H1 (cell line): ENCODE results near the gene ILF2. TPM values are rescaled to one million over a fixed set of nuclear protein-coding genes. Genes with fewer than 3 reads are reported as not detected.

ENCODE experiments used
- CTCF ChIA-PET: fragments of 300-600 bp; sonication (Branson Sonifier 250); formaldehyde crosslinking; loops from one replicate; lab custom pipeline; 2021; ENCODE audit not compliant: partially characterized antibody; lab: Charles Lee
- POLR2A ChIA-PET: fragments of 300-600 bp; sonication (Branson Sonifier 250); formaldehyde crosslinking; loops from one replicate; lab custom pipeline; 2021; ENCODE audit warnings: inconsistent platforms; ENCODE audit not compliant: partially characterized antibody; lab: Charles Lee
- DNase-seq, 2 experiments: peaks; one replicate each; pipeline versions ENCODE4 v3.0.0 to v3.0.0-alpha.2; 2010 to 2022; ENCODE audit warnings: low spot score in 2 of 2, low read depth in 1 of 2, mixed read lengths in 1 of 2
- FAIRE-seq: peaks from 2 replicates; lab custom pipeline; 2011; peaks lifted over from hg19 to GRCh38; lab: Jason Lieb, UNC
- H2AFZ ChIP-seq: 2 replicates; pipeline ENCODE4 v1.8.1; 2012; ENCODE audit warnings: low read length, inconsistent platforms
- H2AK5ac ChIP-seq: 2 replicates; pipeline ENCODE4 v1.6.1; 2013; ENCODE audit warnings: low read depth, low read length
- H2BK120ac ChIP-seq: replicated peaks from 2 replicates; pipeline ENCODE3; 2013; ENCODE audit warnings: low read depth, low read length, inconsistent platforms
- H2BK12ac ChIP-seq: 2 replicates; pipeline ENCODE4 v1.6.1; 2013; ENCODE audit warnings: low read depth, low read length
- H2BK15ac ChIP-seq: 2 replicates; pipeline ENCODE4 v1.6.1; 2013; ENCODE audit warnings: low read length
- H2BK20ac ChIP-seq: 2 replicates; pipeline ENCODE4 v1.6.1; 2013; ENCODE audit warnings: low read length
- H2BK5ac ChIP-seq: 2 replicates; pipeline ENCODE4 v1.6.1; 2013; ENCODE audit warnings: low read depth, low read length
- H3K14ac ChIP-seq: 2 replicates; pipeline ENCODE4 v1.6.1; 2013; ENCODE audit warnings: inconsistent platforms; ENCODE audit not compliant: insufficient read length
- H3K18ac ChIP-seq: 2 replicates; pipeline ENCODE4 v1.6.1; 2013; ENCODE audit warnings: low read length; ENCODE audit errors: extremely low read depth
- H3K23ac ChIP-seq: 2 replicates; pipeline ENCODE4 v1.6.1; 2013; ENCODE audit warnings: inconsistent platforms; ENCODE audit not compliant: insufficient read length
- H3K23me2 ChIP-seq: 2 replicates; pipeline ENCODE4 v1.6.1; 2013; ENCODE audit warnings: low read depth, low read length
- H3K27ac ChIP-seq: 2 replicates; pipeline ENCODE4 v1.6.1; 2011; ENCODE audit warnings: low read depth, low read length, inconsistent platforms
- H3K27me3 ChIP-seq, 4 experiments: replicated peaks in 1 of 4; 1 replicate in 1 of 4; 2 replicates in 3 of 4; pipeline versions ENCODE4 v1.6.1 to v1.8.1; 2011 to 2013; ENCODE audit warnings: low read length in 3 of 4, mild to moderate bottlenecking in 3 of 4, inconsistent platforms in 2 of 4, mixed read lengths in 2 of 4, moderate library complexity in 1 of 4; ENCODE audit not compliant: control insufficient read depth in 3 of 4, insufficient read depth in 3 of 4; ENCODE audit errors: extremely low read depth in 1 of 4
- H3K36me3 ChIP-seq, 4 experiments: 2 replicates each; pipeline versions ENCODE4 v1.6.1 to v1.8.1; 2011 to 2013; ENCODE audit warnings: mild to moderate bottlenecking in 4 of 4, low read length in 3 of 4, moderate library complexity in 2 of 4, control low read depth in 1 of 4, inconsistent platforms in 1 of 4; ENCODE audit not compliant: insufficient read depth in 4 of 4, control insufficient read depth in 2 of 4
- H3K4ac ChIP-seq: replicated peaks from 2 replicates; pipeline ENCODE3; 2013; ENCODE audit warnings: low read length, low read depth, mixed read lengths, inconsistent platforms; ENCODE audit not compliant: insufficient read length
- H3K4me1 ChIP-seq, 4 experiments: replicated peaks in 1 of 4; 1 replicate in 1 of 4; 2 replicates in 3 of 4; pipeline versions ENCODE4 v1.6.1 to v1.8.1; 2011 to 2013; ENCODE audit warnings: low read length in 3 of 4, inconsistent platforms in 2 of 4, mixed read lengths in 1 of 4; ENCODE audit not compliant: insufficient read depth in 4 of 4, control insufficient read depth in 3 of 4
- H3K4me2 ChIP-seq, 2 experiments: 2 replicates each; pipeline versions ENCODE4 v1.6.1 to v1.8.1; 2011 to 2013; ENCODE audit warnings: low read depth in 2 of 2, low read length in 2 of 2, control low read depth in 1 of 2, inconsistent platforms in 1 of 2, mild to moderate bottlenecking in 1 of 2; ENCODE audit not compliant: insufficient read depth in 1 of 2
- H3K4me3 ChIP-seq, 4 experiments: fragments of 200-600, 300-600 bp in 1 of 4; sonication (generic), shearing (Covaris generic), sonication (Bioruptor Twin) in 1 of 4; 2 replicates each; pipeline versions ENCODE4 v1.5.1 to v1.8.1; 2011 to 2016; ENCODE audit warnings: low read length in 4 of 4, low read depth in 3 of 4, control low read depth in 2 of 4, inconsistent platforms in 2 of 4, mild to moderate bottlenecking in 2 of 4, mixed read lengths in 1 of 4, moderate library complexity in 1 of 4; ENCODE audit not compliant: insufficient read depth in 2 of 4; ENCODE audit errors: extremely low read depth in 1 of 4
- H3K56ac ChIP-seq: replicated peaks from 2 replicates; pipeline ENCODE3; 2013; ENCODE audit warnings: low read depth, mild to moderate bottlenecking, mixed read lengths, low read length, inconsistent platforms; ENCODE audit not compliant: insufficient read length
- H3K79me1 ChIP-seq: 2 replicates; pipeline ENCODE4 v1.6.1; 2013; ENCODE audit warnings: low read depth, low read length, control low read depth
- H3K79me2 ChIP-seq, 2 experiments: 2 replicates each; pipeline versions ENCODE4 v1.6.1 to v1.8.1; 2012 to 2013; ENCODE audit warnings: low read length in 2 of 2, mild to moderate bottlenecking in 2 of 2, inconsistent platforms in 1 of 2; ENCODE audit not compliant: insufficient read depth in 2 of 2, control insufficient read depth in 1 of 2
- H3K9ac ChIP-seq, 4 experiments: replicated peaks in 1 of 4; 1 replicate in 1 of 4; 2 replicates in 3 of 4; pipeline versions ENCODE4 v1.6.1 to v1.8.1; 2011 to 2013; ENCODE audit warnings: low read depth in 3 of 4, low read length in 3 of 4, control low read depth in 2 of 4, mild to moderate bottlenecking in 2 of 4, moderate library complexity in 2 of 4, inconsistent platforms in 1 of 4; ENCODE audit errors: extremely low read depth in 1 of 4
- H3K9me3 ChIP-seq, 2 experiments: 2 replicates each; pipeline versions ENCODE4 v1.6.1 to v1.8.1; 2012 to 2013; ENCODE audit warnings: mild to moderate bottlenecking in 2 of 2, moderate library complexity in 2 of 2, control low read depth in 1 of 2, inconsistent platforms in 1 of 2, low read depth in 1 of 2, low read length in 1 of 2, mixed read lengths in 1 of 2; ENCODE audit not compliant: insufficient read depth in 2 of 2
- H4K20me1 ChIP-seq, 2 experiments: replicated peaks in 1 of 2; 2 replicates each; pipeline versions ENCODE3 to v1.8.1; 2011 to 2013; ENCODE audit warnings: inconsistent platforms in 2 of 2, low read length in 2 of 2, mild to moderate bottlenecking in 1 of 2; ENCODE audit not compliant: insufficient read depth in 2 of 2, control insufficient read depth in 1 of 2
- H4K5ac ChIP-seq: 2 replicates; pipeline ENCODE4 v1.6.1; 2013; ENCODE audit warnings: low read length, low read depth, mixed read lengths, inconsistent platforms; ENCODE audit not compliant: insufficient read length
- H4K8ac ChIP-seq: 2 replicates; pipeline ENCODE4 v1.8.0; 2013; ENCODE audit warnings: mild to moderate bottlenecking, moderate library complexity, low read length, inconsistent platforms; ENCODE audit not compliant: insufficient read depth; ENCODE audit errors: extremely low read depth
- H4K91ac ChIP-seq: replicated peaks from 2 replicates; pipeline ENCODE3; 2013; ENCODE audit warnings: low read length, mixed read lengths, inconsistent platforms; ENCODE audit not compliant: insufficient read length
- SIN3A ChIP-seq, 2 experiments: IDR thresholded peaks in 1 of 2; conservative IDR thresholded peaks in 1 of 2; 2 replicates each; pipeline ENCODE4 v1.6.1; 2011 to 2012; ENCODE audit warnings: low read length in 2 of 2, improper control_type of control experiment in 1 of 2, low read depth in 1 of 2, mild to moderate bottlenecking in 1 of 2
- USF2 ChIP-seq: IDR thresholded peaks from 2 replicates; pipeline ENCODE4 v1.6.1; 2011; ENCODE audit warnings: low read length, improper control_type of control experiment
- WGBS, 2 experiments: shearing (Covaris generic) in 1 of 2; methylation state at CpG; one replicate each; pipeline versions ENCODE4 v1.1.6 to v1.1.7; 2013 to 2015; ENCODE audit warnings: low lambda C conversion rate in 2 of 2, mixed read lengths in 2 of 2, inconsistent platforms in 1 of 2, low coverage in 1 of 2, missing lambda C conversion rate in 1 of 2; ENCODE audit not compliant: insufficient replicate concordance in 2 of 2, insufficient coverage in 1 of 2, insufficient read length in 1 of 2; ENCODE audit errors: extremely low coverage in 1 of 2, missing lambda C conversion rate in 1 of 2; 5-methylcytosine and 5-hydroxymethylcytosine counted together
- polyA plus RNA-seq, 7 experiments: library from polyadenylated mRNA; depleted of rRNA in 3 of 7; stranded (reverse) in 5 of 7; unstranded in 2 of 7; fragments of >200 nt in 5 of 7; fragments of 200-250 nt in 2 of 7; gene quantifications; 1 replicate in 5 of 7; 2 replicates in 1 of 7; 4 replicates in 1 of 7; pipeline versions ENCODE4 v1.2.1 to v1.2.3, GENCODE V29; 2011 to 2013; ENCODE audit warnings: missing spikeins in 2 of 7, mixed read lengths in 2 of 7
- total RNA-seq: library from RNA; stranded (reverse); fragmentation: NEBNext Ultra II Directional; extraction: Animal tissue kit (Norgen Biotek cat#: 25700); gene quantifications from 2 replicates; pipeline ENCODE4 v1.2.1, GENCODE V29; 2021

ILF2 gene
- total and polyA plus RNA-seq, 2 of the 8 experiments (the other 6 are each of a cell fraction or from before 2014, with no cell fraction given), result 389 to 474 TPM

- Histone ChIP-seq H3K9ac (peak overlapping the region in 2 of 4 experiments; percentile 20 to 22; a peak in 2 of 7 replicates), H3K18ac (peak overlapping the region; percentile 84), H3K4me3 (peak overlapping the region in 2 of 4 experiments; percentile 8 to 39; a peak in 4 of 8 replicates), H3K4me1 (peaks cover 3 to 18% (median 12%) of the 10 kb centered on the region in 4 experiments), H3K79me2 (no peaks in the 10 kb centered on the region), H3K4ac (peak overlapping the region; percentile 63), H2BK5ac (peak overlapping the region; percentile 92; the same call in 1 of the 2 replicates), H3K4me2 (peak overlapping the region; percentile 49 to 61), H2AFZ (peak overlapping the region; percentile 39), H4K20me1 (no peaks in the 10 kb centered on the region), H3K23me2 (no peaks in the 10 kb centered on the region), H3K14ac (no peak overlapping the region), H2AK5ac (no peak overlapping the region), H2BK15ac (0 out of 2 replicates have a peak overlapping the region, but pooled peaks have one; percentile 94), H3K23ac (no peak overlapping the region), H4K5ac (peak overlapping the region; percentile 11), H4K91ac (peak overlapping the region; percentile 72), H3K36me3 (no peaks in the 10 kb centered on the region), H2BK20ac (0 out of 2 replicates have a peak overlapping the region, but pooled peaks have one; percentile 91), H3K79me1 (no peaks in the 10 kb centered on the region), H2BK12ac (peak overlapping the region; percentile 83), H4K8ac (peak overlapping the region; percentile 82; the same call in 1 of the 2 replicates), H2BK120ac (no peak overlapping the region), H3K56ac (no peak overlapping the region), H3K9me3 (no peaks in the 10 kb centered on the region), H3K27ac (peak overlapping the region; percentile 35; the same call in 1 of the 2 replicates), H3K27me3 (no peaks in the 10 kb centered on the region)
- ChIA-PET CTCF (interaction anchor here (0.7 to 3.1 kb wide), 9 partner anchors 8 to 184 kb away, joined by 3 to 17 read pairs (median 4); partner anchors contain the start of gene NPR1), POLR2A (interaction anchor here (0.8 to 2.2 kb wide), 15 partner anchors 11 to 265 kb away, joined by 3 to 11 read pairs (median 4); partner anchors contain the start of genes NPR1, S100A13, SLC27A3 and SLC39A1)
- TF ChIP-seq SIN3A (conservative IDR thresholded peaks at IDR 0.05 in 1 of 2, IDR thresholded peaks at IDR 0.05 in 1 of 2; ENCODE audit: low read depth in 1 of 2, low read length in 2 of 2) (peak in 1 of 2 experiments; percentile 27; a peak in 1 of 4 replicates), USF2 (no peak)
- DNase-seq (peak in 1 of 2 experiments; percentile 65), FAIRE-seq (no peak)
- WGBS, 2 experiments, result 42% methylated on average over 29 of the region's 29 CpGs; no CpG with 5 or more reads in 1 of the 2 experiments
Observed at GRCh38 chr1:153698020-153698922, 27.5 kb upstream of the ILF2 start.
